IMR-90 (cell line): ENCODE data around the gene LHX5. TPM values are rescaled to one million over a fixed set of nuclear protein-coding genes. Genes with fewer than 3 reads are reported as not detected.

ENCODE experiments used
- ATAC-seq: fragments of 200-7000 bp; cut with Tn5 transposase; 2 replicates; pipeline ENCODE4 v1.9.1; 2020; ENCODE audit warnings: low read depth, mild to moderate bottlenecking, moderate library complexity
- BruUV-seq: library from RNA; stranded (reverse); fragments of 400-500 nt; replicated peaks from 2 replicates; lab custom pipeline; 2021; lab: Mats Ljungman, UMichigan
- CTCF ChIA-PET: fragments of 300-600 bp; formaldehyde crosslinking; extraction: SDS; loops from one replicate; lab custom pipeline; 2021; ENCODE audit warnings: antibody characterized with exemption; lab: Yijun Ruan, JAX
- POLR2A ChIA-PET: fragments of 300-600 bp; sonication (Branson Sonifier 250); formaldehyde crosslinking; loops from one replicate; lab custom pipeline; 2022; ENCODE audit warnings: antibody characterized with exemption; ENCODE audit not compliant: unreplicated experiment; lab: Charles Lee
- DNase-seq: peaks from one replicate; pipeline ENCODE4 v3.0.0; 2013
- H2AFZ ChIP-seq: replicated peaks from 2 replicates; pipeline ENCODE3; 2013; ENCODE audit warnings: low read length, mild to moderate bottlenecking; ENCODE audit not compliant: poor library complexity
- H2AK5ac ChIP-seq: 2 replicates; pipeline ENCODE4 v1.6.1; 2013; ENCODE audit warnings: low read depth, low read length, inconsistent platforms
- H2AK9ac ChIP-seq: replicated peaks from 2 replicates; pipeline ENCODE3; 2013; ENCODE audit warnings: mild to moderate bottlenecking, low read depth, low read length, moderate library complexity; ENCODE audit not compliant: poor library complexity
- H2BK120ac ChIP-seq: 2 replicates; pipeline ENCODE4 v1.6.1; 2013; ENCODE audit warnings: low read depth, low read length, inconsistent platforms
- H2BK15ac ChIP-seq: 3 replicates; pipeline ENCODE4 v1.6.1; 2013; ENCODE audit warnings: low read depth, low read length, inconsistent platforms
- H2BK20ac ChIP-seq: 2 replicates; pipeline ENCODE4 v1.6.1; 2013; ENCODE audit warnings: low read depth, mild to moderate bottlenecking, inconsistent platforms, low read length, moderate library complexity
- H2BK5ac ChIP-seq: 2 replicates; pipeline ENCODE4 v1.6.1; 2013; ENCODE audit warnings: mild to moderate bottlenecking, low read depth, low read length, inconsistent platforms; ENCODE audit not compliant: poor library complexity, severe bottlenecking
- H3K14ac ChIP-seq: replicated peaks from 2 replicates; pipeline ENCODE4 v1.6.1; 2013; ENCODE audit warnings: low read depth, low read length, inconsistent platforms
- H3K18ac ChIP-seq: 2 replicates; pipeline ENCODE4 v1.6.1; 2013; ENCODE audit warnings: low read depth, low read length, control low read depth
- H3K23ac ChIP-seq: 2 replicates; pipeline ENCODE4 v1.6.1; 2013; ENCODE audit warnings: low read depth, low read length, inconsistent platforms
- H3K27ac ChIP-seq: 2 replicates; pipeline ENCODE4 v1.5.1; 2013; ENCODE audit warnings: mild to moderate bottlenecking, control low read depth, low read length; ENCODE audit not compliant: insufficient read depth
- H3K27me3 ChIP-seq: 2 replicates; pipeline ENCODE4 v1.6.1; 2013; ENCODE audit warnings: low read length; ENCODE audit not compliant: control insufficient read depth, insufficient read depth
- H3K36me3 ChIP-seq: 2 replicates; pipeline ENCODE4 v1.6.1; 2013; ENCODE audit warnings: low read length, mixed read lengths; ENCODE audit not compliant: control insufficient read depth, insufficient read depth
- H3K4ac ChIP-seq: 2 replicates; pipeline ENCODE4 v1.6.1; 2013; ENCODE audit warnings: low read depth, low read length, inconsistent platforms
- H3K4me1 ChIP-seq: 2 replicates; pipeline ENCODE4 v1.6.1; 2013; ENCODE audit warnings: low read length, mixed read lengths; ENCODE audit not compliant: control insufficient read depth, insufficient read depth
- H3K4me2 ChIP-seq: 2 replicates; pipeline ENCODE4 v1.6.1; 2013; ENCODE audit warnings: low read depth, mild to moderate bottlenecking, control low read depth, low read length, moderate library complexity
- H3K4me3 ChIP-seq: 2 replicates; pipeline ENCODE4 v1.5.1; 2013; ENCODE audit warnings: low read depth, mild to moderate bottlenecking, control low read depth, low read length, moderate library complexity; ENCODE audit not compliant: insufficient read depth
- H3K56ac ChIP-seq: 2 replicates; pipeline ENCODE4 v1.6.1; 2013; ENCODE audit warnings: low read length, inconsistent platforms; ENCODE audit not compliant: insufficient read depth; ENCODE audit errors: extremely low read depth
- H3K79me1 ChIP-seq, 2 experiments: 2 replicates each; pipeline ENCODE4 v1.6.1; 2013; ENCODE audit warnings: low read length in 2 of 2, inconsistent platforms in 1 of 2, low read depth in 1 of 2
- H3K9ac ChIP-seq: 2 replicates; pipeline ENCODE4 v1.6.1; 2013; ENCODE audit warnings: low read depth, low read length, control low read depth
- H3K9me1 ChIP-seq: 2 replicates; pipeline ENCODE4 v1.6.1; 2013; ENCODE audit warnings: low read length, inconsistent platforms; ENCODE audit not compliant: insufficient read depth
- H3K9me3 ChIP-seq: 2 replicates; pipeline ENCODE4 v1.6.1; 2013; ENCODE audit warnings: low read length; ENCODE audit not compliant: control insufficient read depth, insufficient read depth
- H4K20me1 ChIP-seq: 2 replicates; pipeline ENCODE4 v1.6.1; 2013; ENCODE audit warnings: low read length, inconsistent platforms; ENCODE audit not compliant: insufficient read depth
- H4K5ac ChIP-seq: 2 replicates; pipeline ENCODE4 v1.6.1; 2013; ENCODE audit warnings: mild to moderate bottlenecking, low read depth, low read length, control low read depth
- H4K8ac ChIP-seq, 2 experiments: 2 replicates each; pipeline ENCODE4 v1.6.1; 2013; ENCODE audit warnings: low read depth in 2 of 2, low read length in 2 of 2, control low read depth in 1 of 2, inconsistent platforms in 1 of 2
- H4K91ac ChIP-seq: 2 replicates; pipeline ENCODE4 v1.6.1; 2013; ENCODE audit warnings: low read depth, low read length, inconsistent platforms; ENCODE audit not compliant: insufficient read depth
- BHLHE40 ChIP-seq: fragments of 150-350 bp; IDR thresholded peaks from 2 replicates; pipeline ENCODE4 v1.6.1; 2016; ENCODE audit warnings: mild to moderate bottlenecking, low read depth, low read length
- CEBPB ChIP-seq: IDR thresholded peaks from 2 replicates; pipeline ENCODE4 v1.6.1; 2012; ENCODE audit warnings: low read depth, low read length, improper control_type of control experiment
- CHD1 ChIP-seq: IDR thresholded peaks from 2 replicates; pipeline ENCODE4 v1.6.1; 2012; ENCODE audit warnings: low read depth, low read length, improper control_type of control experiment
- CTCF ChIP-seq: conservative IDR thresholded peaks from 2 replicates; pipeline ENCODE4 v1.5.1; 2012; ENCODE audit warnings: mild to moderate bottlenecking, low read depth, low read length, improper control_type of control experiment
- FOS ChIP-seq: fragments of 150-350 bp; IDR thresholded peaks from 2 replicates; pipeline ENCODE4 v1.6.1; 2016; ENCODE audit warnings: low read depth, low read length
- MAFK ChIP-seq: IDR thresholded peaks from 2 replicates; pipeline ENCODE4 v1.6.1; 2012; ENCODE audit warnings: low read depth, low read length, improper control_type of control experiment
- MAZ ChIP-seq: IDR thresholded peaks from 2 replicates; pipeline ENCODE4 v1.6.1; 2012; ENCODE audit warnings: low read depth, mild to moderate bottlenecking, low read length, improper control_type of control experiment, moderate library complexity, borderline replicate concordance
- MXI1 ChIP-seq: IDR thresholded peaks from 2 replicates; pipeline ENCODE4 v1.6.1; 2012; ENCODE audit warnings: low read depth, mild to moderate bottlenecking, low read length, moderate library complexity, borderline replicate concordance
- NFE2L2 ChIP-seq: fragments of 150-350 bp; IDR thresholded peaks from 2 replicates; pipeline ENCODE4 v1.6.1; 2016; ENCODE audit warnings: low read depth, mild to moderate bottlenecking, low read length
- POLR2A ChIP-seq: IDR thresholded peaks from 2 replicates; pipeline ENCODE4 v1.6.1; 2012; ENCODE audit warnings: mild to moderate bottlenecking, low read depth, low read length
- RAD21 ChIP-seq: IDR thresholded peaks from 2 replicates; pipeline ENCODE4 v1.6.1; 2012; ENCODE audit warnings: low read length, improper control_type of control experiment
- RCOR1 ChIP-seq: IDR thresholded peaks from 2 replicates; pipeline ENCODE4 v1.6.1; 2012; ENCODE audit warnings: mild to moderate bottlenecking, low read length, improper control_type of control experiment; ENCODE audit not compliant: insufficient replicate concordance
- RFX5 ChIP-seq: IDR thresholded peaks from 2 replicates; pipeline ENCODE4 v1.8.0; 2012; ENCODE audit warnings: low read depth, mild to moderate bottlenecking, low read length, moderate library complexity
- SMC3 ChIP-seq: fragments of 150-350 bp; IDR thresholded peaks from 2 replicates; pipeline ENCODE4 v1.6.1; 2016; ENCODE audit warnings: low read depth, mild to moderate bottlenecking, antibody characterized with exemption, low read length, moderate library complexity
- WGBS, 2 experiments: methylation state at CpG; one replicate each; pipeline versions ENCODE4 v1.1.5 to v1.1.7; 2013; ENCODE audit warnings: missing lambda C conversion rate in 2 of 2; ENCODE audit not compliant: insufficient read length in 1 of 2; ENCODE audit errors: extremely low coverage in 2 of 2; 5-methylcytosine and 5-hydroxymethylcytosine counted together
- dilution Hi-C: fragments of 300-500 bp; cut with HindIII; formaldehyde crosslinking; loops from one replicate; pipeline ENCODE4 v1.14.3; 2018; ENCODE audit warnings: low sequenced_read_pairs; ENCODE audit not compliant: unreplicated experiment
- in situ Hi-C: fragments of 300-500 bp; cut with MboI; formaldehyde crosslinking; loops from 3 replicates; pipeline ENCODE4 v1.14.3; 2019; ENCODE audit warnings: low sequenced_read_pairs, inconsistent platforms, mixed read lengths
- intact Hi-C: fragments of 100-400 bp; cut with micrococcal nuclease; formaldehyde crosslinking; loops from 2 replicates; pipeline ENCODE4 v1.10.0; 2022
- polyA plus RNA-seq, 3 experiments: library from polyadenylated mRNA; depleted of rRNA; stranded (reverse); fragments of >200 nt; gene quantifications; 2 replicates each; pipeline ENCODE4 v1.2.3, GENCODE V29; 2012; ENCODE audit warnings: low replicate concordance in 1 of 3
- total RNA-seq: library from RNA; depleted of rRNA; stranded (reverse); fragments of >200 nt; gene quantifications from 2 replicates; pipeline ENCODE4 v1.2.3, GENCODE V29; 2012
- TF ChIP-seq, protein P1 (sequence below): fragments of 150-350 bp; IDR thresholded peaks from 2 replicates; pipeline ENCODE4 v1.6.1; 2016; ENCODE audit warnings: low read depth, mild to moderate bottlenecking, low read length, moderate library complexity, borderline replicate concordance
- TF ChIP-seq, protein P2 (sequence below): fragments of 150-350 bp; IDR thresholded peaks from 2 replicates; pipeline ENCODE4 v1.6.1; 2017; ENCODE audit warnings: mild to moderate bottlenecking, antibody characterized with exemption, low read length, low read depth

Gene LHX5
- total and polyA plus RNA-seq, 2 of the 4 experiments (the other 2 are of a cell fraction): not detected

- Histone ChIP-seq H3K4me2 (no peak overlapping the region), H3K56ac (no peak overlapping the region), H2BK5ac (no peak overlapping the region), H2AK9ac (no peak overlapping the region), H3K9ac (no peak overlapping the region), H3K27ac (no peak overlapping the region), H4K20me1 (no peaks in the 10 kb centered on the region), H2BK20ac (no peak overlapping the region), H4K91ac (no peak overlapping the region), H3K23ac (no peak overlapping the region), H2AK5ac (no peak overlapping the region), H3K9me1 (no peaks in the 10 kb centered on the region), H2BK15ac (no peak overlapping the region), H3K4me3 (no peak overlapping the region), H4K5ac (no peak overlapping the region), H3K18ac (no peak overlapping the region), H2BK120ac (no peak overlapping the region), H3K36me3 (no peaks in the 10 kb centered on the region), H3K79me1 (no peaks in the 10 kb centered on the region), H2AFZ (no peak overlapping the region), H3K9me3 (no peaks in the 10 kb centered on the region), H3K14ac (no peak overlapping the region), H3K4me1 (no peaks in the 10 kb centered on the region), H4K8ac (no peak overlapping the region), H3K27me3 (peaks cover 58% of the 10 kb centered on the region), H3K4ac (no peak overlapping the region)
- POLR2A ChIA-PET: no interaction called here
- WGBS, 2 experiments: no CpG with 5 or more reads among the region's 41 CpGs
- CTCF ChIA-PET: no interaction called here
- no TSS peak for BruUV-seq
- ATAC-seq (no peak), DNase-seq (no peak)
- TF ChIP-seq RFX5 (no peak), MXI1 (no peak), BHLHE40 (no peak), FOS (no peak), MAZ (no peak), POLR2A (no peak), RAD21 (no peak), SMC3 (no peak), CHD1 (no peak), NFE2L2 (no peak), RCOR1 (no peak), MAFK (no peak), CEBPB (no peak), CTCF (no peak)
- TF ChIP-seq, protein P1, sequence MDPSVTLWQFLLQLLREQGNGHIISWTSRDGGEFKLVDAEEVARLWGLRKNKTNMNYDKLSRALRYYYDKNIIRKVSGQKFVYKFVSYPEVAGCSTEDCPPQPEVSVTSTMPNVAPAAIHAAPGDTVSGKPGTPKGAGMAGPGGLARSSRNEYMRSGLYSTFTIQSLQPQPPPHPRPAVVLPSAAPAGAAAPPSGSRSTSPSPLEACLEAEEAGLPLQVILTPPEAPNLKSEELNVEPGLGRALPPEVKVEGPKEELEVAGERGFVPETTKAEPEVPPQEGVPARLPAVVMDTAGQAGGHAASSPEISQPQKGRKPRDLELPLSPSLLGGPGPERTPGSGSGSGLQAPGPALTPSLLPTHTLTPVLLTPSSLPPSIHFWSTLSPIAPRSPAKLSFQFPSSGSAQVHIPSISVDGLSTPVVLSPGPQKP: no peak
- TF ChIP-seq, protein P2, sequence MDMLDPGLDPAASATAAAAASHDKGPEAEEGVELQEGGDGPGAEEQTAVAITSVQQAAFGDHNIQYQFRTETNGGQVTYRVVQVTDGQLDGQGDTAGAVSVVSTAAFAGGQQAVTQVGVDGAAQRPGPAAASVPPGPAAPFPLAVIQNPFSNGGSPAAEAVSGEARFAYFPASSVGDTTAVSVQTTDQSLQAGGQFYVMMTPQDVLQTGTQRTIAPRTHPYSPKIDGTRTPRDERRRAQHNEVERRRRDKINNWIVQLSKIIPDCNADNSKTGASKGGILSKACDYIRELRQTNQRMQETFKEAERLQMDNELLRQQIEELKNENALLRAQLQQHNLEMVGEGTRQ: no peak
- dilution Hi-C loops (no loop called here), in situ Hi-C loops (no loop called here), intact Hi-C loops (no loop called here)
These were observed 6.8 kb upstream of the LHX5 start for GRCh38 chr12:113478351-113479011.
